H9 (cell line): ENCODE measurements around the gene PDLIM7. TPM values are rescaled to one million over a fixed set of nuclear protein-coding genes. Genes with fewer than 3 reads are reported as not detected.

Experiments used
- DNase-seq: peaks from one replicate; pipeline ENCODE4 v3.0.0-alpha.2; 2017
- H2AFZ ChIP-seq: one replicate; pipeline ENCODE4 v1.6.1; 2013; ENCODE audit warnings: mild to moderate bottlenecking, low read length, control low read depth, moderate library complexity
- H2AK5ac ChIP-seq: 2 replicates; pipeline ENCODE4 v1.6.1; 2013; ENCODE audit warnings: low read length, control low read depth, mixed read lengths; ENCODE audit not compliant: insufficient read length
- H2BK120ac ChIP-seq: one replicate; pipeline ENCODE4 v1.6.1; 2013; ENCODE audit warnings: low read depth, mild to moderate bottlenecking, low read length, control low read depth, inconsistent platforms; ENCODE audit not compliant: poor library complexity, severe bottlenecking
- H2BK12ac ChIP-seq: 2 replicates; pipeline ENCODE4 v1.6.1; 2013; ENCODE audit warnings: low read length, control low read depth, mixed read lengths, low read depth; ENCODE audit not compliant: insufficient read length
- H2BK15ac ChIP-seq: 2 replicates; pipeline ENCODE4 v1.6.1; 2013; ENCODE audit warnings: low read depth, low read length, control low read depth
- H2BK20ac ChIP-seq: one replicate; pipeline ENCODE4 v1.6.1; 2013; ENCODE audit warnings: low read depth, mild to moderate bottlenecking, low read length, control low read depth, inconsistent platforms; ENCODE audit not compliant: poor library complexity, severe bottlenecking
- H2BK5ac ChIP-seq: 2 replicates; pipeline ENCODE4 v1.6.1; 2013; ENCODE audit warnings: low read length, control low read depth, mixed read lengths; ENCODE audit not compliant: insufficient read length
- H3K14ac ChIP-seq: 2 replicates; pipeline ENCODE4 v1.6.1; 2013; ENCODE audit warnings: low read length, control low read depth; ENCODE audit not compliant: insufficient read depth
- H3K18ac ChIP-seq: 2 replicates; pipeline ENCODE4 v1.6.1; 2013; ENCODE audit warnings: low read depth, mild to moderate bottlenecking, mixed read lengths, low read length, control low read depth; ENCODE audit not compliant: insufficient read length
- H3K23ac ChIP-seq: 2 replicates; pipeline ENCODE4 v1.6.1; 2013; ENCODE audit warnings: low read length, control low read depth, mixed read lengths, low read depth; ENCODE audit not compliant: insufficient read length
- H3K23me2 ChIP-seq: 2 replicates; pipeline ENCODE4 v1.6.1; 2013; ENCODE audit warnings: low read depth, mild to moderate bottlenecking, mixed read lengths, low read length, control low read depth; ENCODE audit not compliant: insufficient read length, poor library complexity, severe bottlenecking
- H3K27ac ChIP-seq: 2 replicates; pipeline ENCODE4 v1.5.1; 2013; ENCODE audit warnings: low read length, control low read depth, mixed read lengths, low read depth; ENCODE audit not compliant: insufficient read length
- H3K27me3 ChIP-seq: 2 replicates; pipeline ENCODE4 v1.6.1; 2013; ENCODE audit warnings: low read length, control low read depth, inconsistent platforms; ENCODE audit not compliant: insufficient read depth
- H3K4ac ChIP-seq: 2 replicates; pipeline ENCODE4 v1.6.1; 2013; ENCODE audit warnings: low read depth, mild to moderate bottlenecking, control low read depth, inconsistent platforms, low read length, moderate library complexity
- H3K4me1 ChIP-seq: 2 replicates; pipeline ENCODE4 v1.6.1; 2013; ENCODE audit warnings: low read length, control low read depth, inconsistent platforms; ENCODE audit not compliant: insufficient read depth
- H3K4me2 ChIP-seq: 2 replicates; pipeline ENCODE4 v1.6.1; 2013; ENCODE audit warnings: low read length, control low read depth, mixed read lengths; ENCODE audit not compliant: insufficient read length, insufficient read depth
- H3K56ac ChIP-seq: 2 replicates; pipeline ENCODE4 v1.6.1; 2013; ENCODE audit warnings: low read depth, mild to moderate bottlenecking, mixed read lengths, low read length, control low read depth; ENCODE audit not compliant: insufficient read length
- H3K79me1 ChIP-seq: 2 replicates; pipeline ENCODE4 v1.6.1; 2013; ENCODE audit warnings: low read depth, mild to moderate bottlenecking, moderate library complexity, low read length, control low read depth, inconsistent platforms; ENCODE audit not compliant: insufficient read depth, poor library complexity, severe bottlenecking
- H3K79me2 ChIP-seq: 2 replicates; pipeline ENCODE4 v1.6.1; 2013; ENCODE audit warnings: low read length, control low read depth, inconsistent platforms; ENCODE audit not compliant: insufficient read depth
- H3K9ac ChIP-seq: 2 replicates; pipeline ENCODE4 v1.6.1; 2013; ENCODE audit warnings: low read length, control low read depth, mixed read lengths; ENCODE audit not compliant: insufficient read length; ENCODE audit errors: extremely low read depth
- H3K9me3 ChIP-seq: one replicate; pipeline ENCODE4 v1.6.1; 2013; ENCODE audit warnings: low read depth, low read length, inconsistent platforms; ENCODE audit not compliant: control insufficient read depth
- H3T11ph ChIP-seq: one replicate; pipeline ENCODE4 v1.6.1; 2013; ENCODE audit warnings: mild to moderate bottlenecking, low read length, control low read depth, inconsistent platforms
- H4K20me1 ChIP-seq: one replicate; pipeline ENCODE4 v1.6.1; 2013; ENCODE audit not compliant: control insufficient read depth, insufficient read length, insufficient read depth
- H4K5ac ChIP-seq: 2 replicates; pipeline ENCODE4 v1.6.1; 2013; ENCODE audit warnings: low read depth, mild to moderate bottlenecking, mixed read lengths, low read length, control low read depth; ENCODE audit not compliant: insufficient read length
- H4K8ac ChIP-seq: replicated peaks from 2 replicates; pipeline ENCODE4 v1.6.1; 2013; ENCODE audit warnings: low read length, control low read depth, mixed read lengths, low read depth; ENCODE audit not compliant: insufficient read length
- H4K91ac ChIP-seq: 2 replicates; pipeline ENCODE4 v1.6.1; 2013; ENCODE audit warnings: low read depth, mild to moderate bottlenecking, moderate library complexity, mixed read lengths, low read length, control low read depth; ENCODE audit not compliant: insufficient read length
- H3K27ac Mint-ChIP-seq, 3 experiments: 2 replicates in 2 of 3; 3 replicates in 1 of 3; pipeline ENCODE4 v1.8.0; 2020 to 2021; ENCODE audit warnings: mixed read lengths in 3 of 3, mild to moderate bottlenecking in 1 of 3, moderate library complexity in 1 of 3
- H3K27me3 Mint-ChIP-seq: 2 replicates; pipeline ENCODE4 v1.8.0; 2021; ENCODE audit warnings: low read depth, mild to moderate bottlenecking, moderate library complexity, mixed read lengths
- H3K36me3 Mint-ChIP-seq, 3 experiments: 2 replicates in 2 of 3; 3 replicates in 1 of 3; pipeline ENCODE4 v1.8.0; 2020 to 2021; ENCODE audit warnings: low read depth in 3 of 3, mixed read lengths in 3 of 3; ENCODE audit not compliant: insufficient read depth in 1 of 3
- H3K4me1 Mint-ChIP-seq, 2 experiments: 2 replicates each; pipeline ENCODE4 v1.8.0; 2020; ENCODE audit warnings: mixed read lengths in 2 of 2
- H3K4me3 Mint-ChIP-seq, 2 experiments: 2 replicates in 1 of 2; 3 replicates in 1 of 2; pipeline ENCODE4 v1.8.0; 2020 to 2021; ENCODE audit warnings: mild to moderate bottlenecking in 2 of 2, mixed read lengths in 2 of 2, moderate library complexity in 1 of 2
- H3K9me3 Mint-ChIP-seq, 2 experiments: 2 replicates in 1 of 2; 3 replicates in 1 of 2; pipeline ENCODE4 v1.8.0; 2020; ENCODE audit warnings: mild to moderate bottlenecking in 2 of 2, mixed read lengths in 2 of 2, moderate library complexity in 1 of 2
- CTCF ChIP-seq: fragments of 200-600 bp; sonication (generic); conservative IDR thresholded peaks from 3 replicates; pipeline ENCODE4 v1.8.0; 2021; ENCODE audit warnings: antibody characterized with exemption, mild to moderate bottlenecking
- WGBS: extraction: QIAGEN DNeasy Blood & Tissue Kit; methylation state at CpG from one replicate; pipeline ENCODE4 v1.1.7; 2013; ENCODE audit warnings: missing lambda C conversion rate, low lambda C conversion rate, mixed read lengths; ENCODE audit not compliant: insufficient read length; ENCODE audit errors: extremely low coverage; 5-methylcytosine and 5-hydroxymethylcytosine counted together
- total RNA-seq: library from RNA; stranded (reverse); gene quantifications from 2 replicates; pipeline ENCODE4 v1.2.1, GENCODE V29; 2021

The PDLIM7 gene
- total RNA-seq, 1 experiment from 2014 or later = 137 TPM

GRCh38 chr5:177478711-177479646 lies 18.4 kb downstream of the PDLIM7 start:
- Histone ChIP-seq H3K18ac (no peak overlapping the region), H4K5ac (no peak overlapping the region), H3K9me3 (no peaks in the 10 kb centered on the region), H4K8ac (no peak overlapping the region), H3K4me2 (no peak overlapping the region), H3K79me2 (no peaks in the 10 kb centered on the region), H3K23ac (no peak overlapping the region), H2BK15ac (no peak overlapping the region), H2BK12ac (no peak overlapping the region), H3T11ph (no peak overlapping the region), H4K91ac (no peak overlapping the region), H2BK120ac (no peak overlapping the region), H3K4ac (no peak overlapping the region), H2AFZ (no peak overlapping the region), H2BK5ac (no peak overlapping the region), H3K9ac (no peak overlapping the region), H4K20me1 (no peaks in the 10 kb centered on the region), H3K79me1 (no peaks in the 10 kb centered on the region), H3K27ac (no peak overlapping the region), H3K4me1 (peaks cover 9% of the 10 kb centered on the region; the same call in 1 of the 2 replicates), H3K23me2 (no peaks in the 10 kb centered on the region), H2BK20ac (no peak overlapping the region), H3K14ac (no peak overlapping the region), H2AK5ac (no peak overlapping the region), H3K27me3 (no peaks in the 10 kb centered on the region), H3K56ac (no peak overlapping the region)
- H3K27me3 Mint-ChIP-seq = no peaks in the 10 kb centered on the region; the same call in 1 of the 2 replicates
- no peak for DNase-seq
- H3K27ac Mint-ChIP-seq = peak overlapping the region; percentile 61 to 97 (median 74); a peak in 5 of 7 replicates
- no peaks in the 10 kb centered on the region for H3K9me3 Mint-ChIP-seq
- H3K4me3 Mint-ChIP-seq = peak overlapping the region in 1 of 2 experiments; percentile 36; a peak in 2 of 5 replicates
- no peak for TF ChIP-seq CTCF
- H3K36me3 Mint-ChIP-seq = peaks cover 13 to 39% (median 34%) of the 10 kb centered on the region in 3 experiments
- H3K4me1 Mint-ChIP-seq = peaks cover 24 to 33% of the 10 kb centered on the region in 2 experiments
- no CpG with 5 or more reads among the region's 18 CpGs for WGBS
